T-helper 17 cell (primary cell): ENCODE data around the gene PHLPP1. TPM values are rescaled to one million over a fixed set of nuclear protein-coding genes. Genes with fewer than 3 reads are reported as not detected.

Experiments used
- ATAC-seq: fragments of 150-1000 bp; cut with Tn5 transposase; 2 replicates; pipeline ENCODE4 v1.10.0; 2021; ENCODE audit warnings: mild to moderate bottlenecking, moderate library complexity
- DNase-seq, 3 donors: peaks; one replicate each; pipeline versions ENCODE4 v3.0.0 to v3.0.0-alpha.2; 2020 to 2021
- H3K9me3 ChIP-seq: one replicate; pipeline ENCODE4 v1.7.0; 2013; ENCODE audit warnings: low read length, mild to moderate bottlenecking; ENCODE audit not compliant: control insufficient read depth, poor library complexity, severe bottlenecking
- H3K27ac Mint-ChIP-seq: one replicate; pipeline ENCODE4 v1.8.0; 2022; ENCODE audit warnings: mild to moderate bottlenecking, moderate library complexity, mixed read lengths
- H3K27me3 Mint-ChIP-seq: one replicate; pipeline ENCODE4 v1.8.0; 2022; ENCODE audit warnings: mixed read lengths
- H3K36me3 Mint-ChIP-seq: one replicate; pipeline ENCODE4 v1.8.0; 2022; ENCODE audit warnings: low read depth, mixed read lengths
- H3K4me1 Mint-ChIP-seq: one replicate; pipeline ENCODE4 v1.8.0; 2022; ENCODE audit warnings: mild to moderate bottlenecking, mixed read lengths
- H3K4me3 Mint-ChIP-seq: one replicate; pipeline ENCODE4 v1.8.0; 2022; ENCODE audit warnings: mild to moderate bottlenecking, moderate library complexity, mixed read lengths
- total RNA-seq, 4 donors: library from RNA in 2 of 4; stranded (reverse) in 2 of 4; gene quantifications; one replicate each; pipeline ENCODE4 v1.2.3 and lab custom pipeline; 2022 to 2026

PHLPP1 gene
- total RNA-seq, 2 donors from 2014 or later: 9.0 to 10.8 TPM

- Mint-ChIP-seq H3K4me3 (no peak overlapping the region), H3K4me1 (peaks cover 18% of the 10 kb centered on the region), H3K36me3 (no peaks in the 10 kb centered on the region), H3K27me3 (no peaks in the 10 kb centered on the region), H3K27ac (no peak overlapping the region)
- ATAC-seq (no peak), DNase-seq (no peak)
- no peaks in the 10 kb centered on the region for H3K9me3 ChIP-seq
Observed at GRCh38 chr18:62721839-62722795, 6.8 kb downstream of the PHLPP1 start.

DNA sequence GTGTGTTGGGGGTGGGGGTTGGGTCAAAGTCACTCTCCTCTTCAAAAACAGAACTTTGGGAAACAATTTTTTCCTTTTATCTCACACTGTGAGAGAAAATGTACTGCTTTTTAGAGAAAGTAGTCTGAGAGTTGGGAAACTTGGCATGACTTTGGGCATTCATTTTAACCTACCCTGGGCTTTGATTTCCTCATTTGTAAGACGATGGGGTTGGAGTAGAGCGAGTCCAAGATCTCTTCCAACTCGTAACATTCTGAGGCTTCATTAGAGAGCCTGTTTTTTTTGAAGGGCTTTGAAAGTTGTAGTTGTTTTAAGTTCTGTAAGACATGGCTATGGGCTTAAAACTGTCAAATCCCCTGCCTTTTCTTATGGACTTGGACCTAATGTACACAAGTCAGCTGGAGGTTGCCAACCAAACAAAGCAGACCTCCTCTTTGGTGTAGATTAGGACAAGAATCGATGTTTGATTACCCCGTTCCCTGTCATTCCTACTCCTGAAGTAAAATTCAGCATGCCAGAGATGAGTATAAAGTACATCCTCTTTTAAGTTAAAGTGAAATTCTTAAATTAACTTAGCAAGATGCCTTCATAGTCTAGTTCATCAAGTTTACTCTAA lies 8.4 kb downstream of the PHLPP1 start:
- H3K9me3 ChIP-seq: no peaks in the 10 kb centered on the region
- Mint-ChIP-seq H3K27ac (no peak overlapping the region), H3K4me3 (no peak overlapping the region), H3K4me1 (peaks cover 13% of the 10 kb centered on the region), H3K27me3 (no peaks in the 10 kb centered on the region), H3K36me3 (no peaks in the 10 kb centered on the region)
- DNase-seq: no peak
- ATAC-seq: no peak

DNA sequence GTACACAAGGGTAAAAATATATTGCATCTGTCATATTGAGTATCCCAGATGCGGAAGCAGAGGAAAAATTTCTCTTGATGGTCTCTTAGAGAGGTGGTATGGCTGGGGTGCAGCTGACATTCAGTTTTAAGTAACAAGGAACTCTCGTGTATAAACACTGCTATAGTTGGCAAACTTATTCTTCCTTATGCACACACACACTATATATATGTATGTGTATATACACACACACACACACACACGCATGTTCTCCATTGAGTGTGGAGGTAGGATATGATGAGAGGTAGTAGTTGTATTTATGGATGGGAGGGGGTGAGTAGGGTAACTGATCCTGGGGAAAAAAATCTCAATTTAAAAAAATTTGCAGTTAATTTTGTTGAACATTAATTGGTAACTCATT lies 10.6 kb downstream of the PHLPP1 start:
- Mint-ChIP-seq H3K27ac (no peak overlapping the region), H3K27me3 (no peaks in the 10 kb centered on the region), H3K4me1 (peaks cover 5% of the 10 kb centered on the region), H3K36me3 (no peaks in the 10 kb centered on the region), H3K4me3 (no peak overlapping the region)
- H3K9me3 ChIP-seq: no peaks in the 10 kb centered on the region
- DNase-seq (no peak), ATAC-seq (no peak)

GRCh38 chr18:62728254-62728653 lies 12.9 kb downstream of the PHLPP1 start:
- Mint-ChIP-seq H3K4me1 (peaks cover 5% of the 10 kb centered on the region), H3K27me3 (no peaks in the 10 kb centered on the region), H3K27ac (no peak overlapping the region), H3K36me3 (peaks cover 3% of the 10 kb centered on the region), H3K4me3 (no peak overlapping the region)
- no peak for ATAC-seq
- no peaks in the 10 kb centered on the region for H3K9me3 ChIP-seq
- no peak for DNase-seq

DNA sequence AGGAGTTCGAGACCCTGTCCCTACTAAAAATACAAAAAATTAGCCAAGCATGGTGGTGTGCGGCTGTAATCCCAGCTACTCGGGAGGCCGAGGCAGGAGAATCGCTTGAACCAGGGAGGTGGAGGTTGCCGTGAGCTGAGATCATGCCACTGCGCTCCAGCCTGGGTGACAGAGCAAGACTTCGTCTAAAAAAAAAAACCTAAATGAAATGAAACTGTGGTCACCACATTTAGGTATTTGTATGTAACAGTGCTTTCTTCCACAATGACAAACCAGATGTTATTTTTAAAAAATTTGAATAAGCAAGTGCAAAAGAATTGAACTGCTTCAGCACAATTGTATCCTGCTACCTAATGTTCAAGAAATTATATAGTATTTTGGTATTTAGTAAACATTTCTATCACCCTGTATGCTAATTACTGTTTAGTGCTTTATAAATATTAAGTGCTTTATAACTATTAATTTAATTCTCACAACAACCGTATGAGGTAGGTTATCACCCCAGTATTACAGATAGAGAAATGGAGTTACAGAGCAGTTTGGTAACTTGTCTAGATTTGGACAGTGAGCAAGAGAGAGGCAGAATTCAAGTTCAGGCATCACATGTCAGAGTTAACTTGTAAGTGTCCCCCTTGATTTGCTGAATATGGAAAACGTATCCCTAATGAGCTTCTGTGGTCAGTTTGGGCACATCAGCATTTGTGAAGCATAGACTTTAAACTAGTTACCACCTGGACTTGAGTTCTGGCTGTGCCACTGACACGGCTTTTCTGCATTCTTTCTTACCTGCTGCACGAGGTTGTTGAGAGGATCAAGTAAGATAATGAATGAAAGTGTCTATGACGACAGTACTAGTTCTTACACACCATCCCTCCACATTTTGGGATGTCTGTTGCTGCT lies 14.4 kb downstream of the PHLPP1 start:
- no peak for ATAC-seq

GRCh38 chr18:62730941-62731340 lies 15.6 kb downstream of the PHLPP1 start:
- DNase-seq (no peak), ATAC-seq (no peak)
- Mint-ChIP-seq H3K36me3 (peaks cover 3% of the 10 kb centered on the region), H3K4me1 (peaks cover 3% of the 10 kb centered on the region), H3K27me3 (no peaks in the 10 kb centered on the region), H3K27ac (no peak overlapping the region), H3K4me3 (no peak overlapping the region)
- H3K9me3 ChIP-seq: no peaks in the 10 kb centered on the region

More for the DNA sequence above, 14.4 kb downstream of the PHLPP1 start:
- peaks cover 3% of the 10 kb centered on the region for H3K36me3 Mint-ChIP-seq
- H3K9me3 ChIP-seq: no peaks in the 10 kb centered on the region
- no peak overlapping the region for H3K27ac Mint-ChIP-seq
- no peak for DNase-seq
- H3K4me3 Mint-ChIP-seq: no peak overlapping the region
- no peaks in the 10 kb centered on the region for H3K27me3 Mint-ChIP-seq
- H3K4me1 Mint-ChIP-seq: peaks cover 3% of the 10 kb centered on the region

DNA sequence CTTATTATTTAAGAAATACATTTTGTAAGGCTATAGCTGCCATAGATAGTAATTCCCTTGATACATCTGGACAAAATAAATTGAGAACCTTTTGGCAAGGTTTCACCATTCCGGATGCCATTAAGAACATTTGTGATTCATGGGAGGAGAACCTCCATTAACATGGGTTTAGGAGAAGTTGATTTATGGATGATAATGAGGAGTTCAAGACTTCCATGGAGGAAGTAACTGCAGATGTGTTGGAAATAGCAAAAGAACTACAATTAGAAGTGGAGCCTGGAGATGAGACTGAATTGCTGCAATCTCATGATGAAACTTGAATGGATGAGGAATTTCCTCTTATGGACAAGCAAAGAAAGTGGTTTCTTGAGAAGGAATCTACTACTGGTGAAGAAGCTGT lies 17.3 kb downstream of the PHLPP1 start:
- ATAC-seq: no peak
- H3K27me3 Mint-ChIP-seq: no peaks in the 10 kb centered on the region
- H3K4me1 Mint-ChIP-seq: peaks cover 5% of the 10 kb centered on the region
- peaks cover 3% of the 10 kb centered on the region for H3K36me3 Mint-ChIP-seq
- H3K9me3 ChIP-seq: no peaks in the 10 kb centered on the region
- H3K27ac Mint-ChIP-seq: no peak overlapping the region
- DNase-seq: no peak
- H3K4me3 Mint-ChIP-seq: no peak overlapping the region

GRCh38 chr18:62734290-62734689 lies 18.9 kb downstream of the PHLPP1 start:
- no peaks in the 10 kb centered on the region for H3K9me3 ChIP-seq
- Mint-ChIP-seq H3K36me3 (peaks cover 3% of the 10 kb centered on the region), H3K4me1 (peaks cover 3% of the 10 kb centered on the region), H3K27me3 (no peaks in the 10 kb centered on the region), H3K4me3 (no peak overlapping the region), H3K27ac (no peak overlapping the region)
- DNase-seq: no peak
- ATAC-seq: no peak

- Mint-ChIP-seq H3K4me3 (no peak overlapping the region), H3K27ac (no peak overlapping the region), H3K4me1 (peaks cover 4% of the 10 kb centered on the region), H3K36me3 (peaks cover 3% of the 10 kb centered on the region), H3K27me3 (no peaks in the 10 kb centered on the region)
- DNase-seq (no peak), ATAC-seq (no peak)
- H3K9me3 ChIP-seq: no peaks in the 10 kb centered on the region
Observed at GRCh38 chr18:62735387-62735786, 20.0 kb downstream of the PHLPP1 start.

DNA sequence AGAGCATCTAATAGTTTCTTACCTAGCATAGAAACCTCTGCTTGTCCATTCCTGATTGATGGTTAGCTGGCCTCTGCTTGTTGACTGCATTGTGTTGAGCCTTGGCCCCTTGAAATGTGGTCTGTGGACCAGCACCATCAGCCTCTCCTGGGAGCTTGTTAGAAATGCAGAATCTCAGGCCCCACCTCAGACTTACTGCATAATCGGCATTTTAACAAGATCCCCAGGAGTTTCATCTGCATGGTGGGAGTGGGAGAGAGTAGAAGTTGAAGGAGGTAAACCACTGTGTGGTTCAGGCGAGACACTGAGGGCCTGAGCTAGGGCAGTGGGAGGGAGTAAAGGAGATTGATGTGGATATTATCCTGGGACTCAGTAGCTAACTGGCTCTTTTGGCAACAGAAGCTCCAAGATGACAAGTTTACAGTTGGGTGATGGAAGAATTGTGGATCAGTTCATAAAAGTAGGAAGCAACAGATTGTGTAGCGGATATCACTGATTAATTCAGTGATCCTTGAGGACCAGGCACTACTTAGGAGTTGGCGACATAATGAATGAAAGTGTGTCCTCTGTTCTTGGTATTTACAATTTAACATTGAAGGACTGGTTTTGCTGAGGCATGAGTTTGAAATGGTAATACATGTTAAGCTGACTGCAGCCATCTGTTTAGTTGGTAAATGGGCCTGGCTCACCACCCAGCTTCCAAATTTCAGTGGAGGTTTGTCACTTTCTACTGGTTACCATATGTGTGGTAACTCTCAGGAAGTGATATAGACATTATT lies 20.9 kb downstream of the PHLPP1 start:
- H3K27me3 Mint-ChIP-seq: no peaks in the 10 kb centered on the region
- H3K36me3 Mint-ChIP-seq: peaks cover 3% of the 10 kb centered on the region
- no peak overlapping the region for H3K27ac Mint-ChIP-seq
- no peak for DNase-seq
- no peaks in the 10 kb centered on the region for H3K9me3 ChIP-seq
- no peak for ATAC-seq
- H3K4me3 Mint-ChIP-seq: no peak overlapping the region
- peaks cover 4% of the 10 kb centered on the region for H3K4me1 Mint-ChIP-seq

- Mint-ChIP-seq H3K4me3 (no peak overlapping the region), H3K27me3 (no peaks in the 10 kb centered on the region)
Observed at GRCh38 chr18:62737241-62737873, 22.0 kb downstream of the PHLPP1 start.

DNA sequence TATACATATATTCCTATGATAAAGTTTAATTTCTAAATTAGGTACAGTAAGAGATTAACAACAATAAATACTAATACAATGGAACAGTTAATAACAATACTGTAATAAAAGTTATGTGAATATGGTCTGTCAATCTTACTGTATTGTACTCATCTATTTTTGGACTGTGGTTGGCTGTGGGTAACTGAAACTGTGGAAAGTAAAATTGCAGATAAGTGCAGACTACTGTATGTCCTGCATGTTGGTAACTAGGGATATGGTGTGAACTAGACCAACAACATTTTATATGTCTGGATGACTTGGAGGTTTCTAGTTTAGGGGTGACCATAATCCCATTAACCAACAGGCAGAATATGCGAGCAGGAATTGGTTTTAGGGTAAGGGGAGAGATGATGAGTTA lies 23.3 kb downstream of the PHLPP1 start:
- Mint-ChIP-seq H3K27me3 (no peaks in the 10 kb centered on the region), H3K27ac (no peak overlapping the region), H3K36me3 (no peaks in the 10 kb centered on the region), H3K4me1 (peaks cover 4% of the 10 kb centered on the region), H3K4me3 (no peak overlapping the region)
- no peaks in the 10 kb centered on the region for H3K9me3 ChIP-seq
- no peak for DNase-seq
- no peak for ATAC-seq

More at GRCh38 chr18:62737241-62737873, 22.0 kb downstream of the PHLPP1 start:
- H3K4me1 Mint-ChIP-seq: peaks cover 4% of the 10 kb centered on the region
- DNase-seq: no peak
- H3K27ac Mint-ChIP-seq: no peak overlapping the region
- H3K36me3 Mint-ChIP-seq: no peaks in the 10 kb centered on the region
- no peak for ATAC-seq
- no peaks in the 10 kb centered on the region for H3K9me3 ChIP-seq
